Activated CD8-positive, alpha-beta T cell treated with anti-CD3 and anti-CD28 coated beads for 36 hours (primary cell): ENCODE data around the gene C6orf136. TPM values are rescaled to one million over a fixed set of nuclear protein-coding genes. Genes with fewer than 3 reads are reported as not detected.
A peak's percentile ranks its signal among the peaks of the same experiment; 100 is the strongest.
"Not testable (repeated sequence)": the region's sequence is repeated elsewhere in the genome, so short reads cannot be mapped to it uniquely, and the experiment has no call there.

Source experiments
- ATAC-seq: fragments of 200-7000 bp; cut with Tn5 transposase; one replicate; pipeline ENCODE4 v1.10.0; 2021; ENCODE audit warnings: mild to moderate bottlenecking, moderate library complexity
- CTCF ChIA-PET: fragments of 350-600 bp; sonication (Branson Sonifier 250); formaldehyde crosslinking; loops from one replicate; lab custom pipeline; 2021; ENCODE audit warnings: antibody characterized with exemption; lab: Charles Lee
- POLR2A ChIA-PET: fragments of 350-600 bp; sonication (Branson Sonifier 250); formaldehyde crosslinking; loops from one replicate; lab custom pipeline; 2021; ENCODE audit warnings: antibody characterized with exemption; lab: Charles Lee
- DNase-seq: peaks from one replicate; pipeline ENCODE4 v3.0.0-alpha.2; 2020
- H3K27ac Mint-ChIP-seq: one replicate; pipeline ENCODE4 v1.8.0; 2021; ENCODE audit warnings: mild to moderate bottlenecking, mixed read lengths
- H3K27me3 Mint-ChIP-seq: one replicate; pipeline ENCODE4 v1.8.0; 2021; ENCODE audit warnings: mixed read lengths
- H3K36me3 Mint-ChIP-seq: one replicate; pipeline ENCODE4 v1.8.0; 2021; ENCODE audit warnings: low read depth, mixed read lengths
- H3K4me1 Mint-ChIP-seq: one replicate; pipeline ENCODE4 v1.8.0; 2021; ENCODE audit warnings: low read depth, mixed read lengths
- H3K4me3 Mint-ChIP-seq: one replicate; pipeline ENCODE4 v1.8.0; 2021; ENCODE audit warnings: mild to moderate bottlenecking, moderate library complexity, mixed read lengths
- H3K9me3 Mint-ChIP-seq: one replicate; pipeline ENCODE4 v1.8.0; 2021; ENCODE audit warnings: mixed read lengths
- CTCF ChIP-seq: fragments of 200-600 bp; IDR thresholded peaks from one replicate; pipeline ENCODE4 v1.8.0; 2022; ENCODE audit warnings: antibody characterized with exemption, mild to moderate bottlenecking
- intact Hi-C: fragments of 100-400 bp; cut with micrococcal nuclease; formaldehyde crosslinking; loops from one replicate; pipeline ENCODE4 v1.10.0; 2022
- total RNA-seq, 2 experiments: library from RNA; stranded (reverse); gene quantifications; one replicate each; pipeline ENCODE4 v1.2.3, GENCODE V29; 2021

C6orf136 gene
- 10 to 100 TPM; 34.8 to 40.1 TPM for total RNA-seq

- Mint-ChIP-seq H3K4me1 (peaks cover 24% of the 10 kb centered on the region), H3K27ac (peak within 1 kb of the TSS; percentile 92), H3K4me3 (peak within 1 kb of the TSS; percentile 90), H3K27me3 (no peaks in the 10 kb centered on the region), H3K9me3 (no peaks in the 10 kb centered on the region), H3K36me3 (peaks cover 22% of the 10 kb centered on the region)
- no peak for TF ChIP-seq CTCF
- POLR2A ChIA-PET = interaction anchor here (0.7 to 1.7 kb wide), 4 partner anchors 20 to 76 kb away, joined by 3 to 8 read pairs (median 6); partner anchors contain the start of genes ATAT1 and MRPS18B
- intact Hi-C loops = no loop called here
- ATAC-seq (peak; percentile 88), DNase-seq (peak; percentile 97)
- CTCF ChIA-PET = interaction anchor here (0.6 to 1.5 kb wide), 8 partner anchors 10 to 194 kb away, joined by 3 to 5 read pairs (median 3); partner anchors contain the start of gene ATAT1
Measured at GRCh38 chr6:30646450-30647241, at the start of gene C6orf136. Gene C6orf136 (plus strand): TSS chr6:30647133. CDS start chr6:30647232, 99 bp downstream.

- ChIA-PET POLR2A (interaction anchor here (0.6 to 9.5 kb wide), 18 partner anchors 12 to 221 kb away, joined by 3 to 121 read pairs (median 4); partner anchors contain the start of genes MRPS18B and PPP1R10), CTCF (interaction anchor here (0.6 to 10.1 kb wide), 32 partner anchors 9 to 490 kb away, joined by 3 to 115 read pairs (median 6); partner anchors contain the start of genes ABCF1, DHX16, MRPS18B and PRR3)
- TF ChIP-seq CTCF = peak; percentile 91
- H3K27me3 Mint-ChIP-seq, H3K9me3 Mint-ChIP-seq, H3K4me3 Mint-ChIP-seq, H3K4me1 Mint-ChIP-seq: not testable (repeated sequence)
- peaks cover 24% of the 10 kb centered on the region for H3K36me3 Mint-ChIP-seq
- DNase-seq (peak; percentile 92), ATAC-seq (peak; percentile 88)
- intact Hi-C loops = loop anchor here (2.0 to 5.0 kb wide), 2 partner anchors 57 to 110 kb away; partner anchors contain the start of gene HLA-E
- H3K27ac Mint-ChIP-seq = peak overlapping the region; percentile 46
Measured at GRCh38 chr6:30597315-30598144, 49.4 kb upstream of the C6orf136 start.

GRCh38 chr6:30598912-30599624, 47.9 kb upstream of the C6orf136 start:
- no peak for ATAC-seq
- DNase-seq = no peak
- H3K4me1 Mint-ChIP-seq = peaks cover 12% of the 10 kb centered on the region
- peaks cover 35% of the 10 kb centered on the region for H3K36me3 Mint-ChIP-seq
- ChIA-PET POLR2A (interaction anchor here (0.6 to 9.5 kb wide), 14 partner anchors 8 to 231 kb away, joined by 3 to 121 read pairs (median 6); no protein-coding TSS in a partner anchor), CTCF (interaction anchor here (1.0 to 10.1 kb wide), 11 partner anchors 11 to 488 kb away, joined by 4 to 115 read pairs (median 19); no protein-coding TSS in a partner anchor)
- intact Hi-C loops = loop anchor here (5.0 kb wide), 1 partner anchor 112 kb away; the partner anchor contains the start of gene HLA-E
- no peaks in the 10 kb centered on the region for H3K9me3 Mint-ChIP-seq
- no peak for TF ChIP-seq CTCF
- H3K27ac Mint-ChIP-seq = no peak overlapping the region
- no peaks in the 10 kb centered on the region for H3K27me3 Mint-ChIP-seq
- no peak overlapping the region for H3K4me3 Mint-ChIP-seq

GRCh38 chr6:30599625-30600324, 47.2 kb upstream of the C6orf136 start:
- Mint-ChIP-seq H3K4me3 (no peak overlapping the region), H3K36me3 (peaks cover 41% of the 10 kb centered on the region), H3K9me3 (no peaks in the 10 kb centered on the region), H3K4me1 (peaks cover 12% of the 10 kb centered on the region), H3K27ac (no peak overlapping the region), H3K27me3 (no peaks in the 10 kb centered on the region)
- CTCF ChIA-PET = interaction anchor here (1.6 to 10.1 kb wide), 6 partner anchors 8 to 146 kb away, joined by 4 to 115 read pairs (median 17); no protein-coding TSS in a partner anchor
- DNase-seq (no peak), ATAC-seq (no peak)
- POLR2A ChIA-PET = interaction anchor here (0.6 to 9.5 kb wide), 13 partner anchors 8 to 136 kb away, joined by 3 to 121 read pairs (median 7); no protein-coding TSS in a partner anchor
- TF ChIP-seq CTCF = no peak
- intact Hi-C loops = loop anchor here (5.0 kb wide), 1 partner anchor 112 kb away; the partner anchor contains the start of gene HLA-E
